Activated naive CD8-positive, alpha-beta T cell treated with anti-CD3 and anti-CD28 coated beads for 36 hours (primary cell): ENCODE results near the gene MRPL23. TPM values are rescaled to one million over a fixed set of nuclear protein-coding genes. Genes with fewer than 3 reads are reported as not detected.
A peak's percentile ranks its signal among the peaks of the same experiment; 100 is the strongest.
"Not testable (repeated sequence)": the region's sequence is repeated elsewhere in the genome, so short reads cannot be mapped to it uniquely, and the experiment has no call there.

Experiments
- DNase-seq: peaks from one replicate; pipeline ENCODE4 v3.0.0; 2021
- H3K27ac Mint-ChIP-seq: one replicate; pipeline ENCODE4 v1.8.0; 2022; ENCODE audit warnings: mild to moderate bottlenecking, moderate library complexity, mixed read lengths
- H3K27me3 Mint-ChIP-seq: one replicate; pipeline ENCODE4 v1.8.0; 2022; ENCODE audit warnings: mild to moderate bottlenecking, mixed read lengths
- H3K36me3 Mint-ChIP-seq: one replicate; pipeline ENCODE4 v1.8.0; 2021; ENCODE audit warnings: mild to moderate bottlenecking, mixed read lengths
- H3K4me1 Mint-ChIP-seq: one replicate; pipeline ENCODE4 v1.8.0; 2021; ENCODE audit warnings: mixed read lengths
- H3K4me3 Mint-ChIP-seq: one replicate; pipeline ENCODE4 v1.8.0; 2022; ENCODE audit warnings: mild to moderate bottlenecking, moderate library complexity, mixed read lengths
- H3K9me3 Mint-ChIP-seq: one replicate; pipeline ENCODE4 v1.8.0; 2022; ENCODE audit warnings: mixed read lengths
- total RNA-seq, 2 experiments: library from RNA; stranded (reverse); gene quantifications; one replicate each; pipeline ENCODE4 v1.2.3, GENCODE V29; 2021

Gene MRPL23
- total RNA-seq, 2 experiments from 2014 or later = 148 to 151 TPM

DNA sequence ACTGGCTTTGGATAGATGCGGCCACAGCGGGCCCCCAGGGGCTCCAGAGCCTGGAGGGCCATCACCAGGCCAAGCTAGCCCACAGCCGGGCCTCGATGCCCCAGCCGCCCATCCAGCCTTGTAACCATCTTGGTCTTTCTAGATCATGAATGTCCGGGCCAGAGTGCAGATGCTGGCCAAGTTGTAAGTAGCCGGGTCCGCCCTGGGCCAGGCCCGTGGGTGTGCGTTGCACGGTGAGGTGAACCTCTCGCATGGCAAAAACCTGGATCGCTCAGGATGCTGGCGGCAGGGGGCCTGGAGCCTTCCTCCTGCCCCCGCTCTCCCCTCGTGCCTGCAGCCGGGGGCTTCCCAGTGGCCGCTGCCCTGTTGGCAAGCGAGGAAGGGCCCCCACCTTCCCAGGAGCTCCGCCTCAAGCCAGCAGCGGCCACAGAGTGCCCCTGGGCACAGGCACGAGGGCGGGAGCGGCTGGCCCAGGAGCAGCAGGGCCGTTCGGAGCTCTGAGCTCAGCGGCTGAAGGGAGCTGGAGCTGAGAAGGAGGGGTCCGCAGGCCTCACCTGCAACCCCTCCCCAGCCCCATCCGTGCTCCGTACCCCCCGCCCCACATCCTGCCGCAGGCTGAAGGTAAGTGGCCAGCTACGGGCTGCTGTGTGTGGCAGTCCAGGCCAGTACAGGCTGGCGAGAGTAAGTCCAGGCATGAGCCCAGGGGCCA lies 10.9 kb upstream of the MRPL23 start:
- H3K36me3 Mint-ChIP-seq = no peaks in the 10 kb centered on the region

DNA sequence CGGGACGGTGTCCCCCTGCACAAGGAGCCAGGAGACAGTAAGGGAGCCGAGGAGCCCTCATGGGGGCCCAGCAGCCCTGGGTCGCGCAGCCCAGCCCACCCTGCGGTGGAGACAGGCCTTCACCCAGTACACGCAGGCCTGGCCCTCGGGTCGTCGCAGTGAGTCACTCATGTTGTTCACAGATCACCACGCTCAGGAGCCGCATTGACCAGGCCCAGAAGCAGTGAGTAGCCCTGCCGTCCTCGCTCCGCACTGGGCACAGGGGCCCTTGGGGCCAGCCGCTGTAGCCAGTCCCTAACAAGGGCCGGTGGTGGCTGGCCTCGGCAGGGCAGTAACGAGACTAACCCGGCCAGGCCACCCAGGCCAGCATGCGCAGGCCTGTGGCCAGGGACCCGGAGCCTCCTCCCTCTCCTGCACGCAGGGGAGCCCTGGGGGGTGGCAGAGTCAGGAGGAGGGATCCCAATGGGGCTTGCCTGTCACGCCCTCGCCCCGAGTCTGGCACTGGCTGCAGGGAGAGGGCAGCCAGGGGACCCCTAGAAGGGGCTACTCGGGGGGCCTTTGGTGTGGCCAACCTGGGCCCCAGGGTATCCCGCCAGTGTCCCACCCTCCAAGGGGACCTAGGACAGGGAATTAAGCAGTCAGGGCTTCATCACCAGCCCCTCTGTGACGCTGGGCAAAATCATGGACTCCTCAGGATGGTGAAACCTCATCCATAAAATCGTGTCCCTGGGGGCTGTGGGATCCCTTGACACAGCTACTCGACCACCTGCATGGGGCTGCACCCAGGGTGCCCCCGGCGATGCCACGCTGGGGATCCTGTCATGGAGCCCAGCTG lies 10.1 kb upstream of the MRPL23 start:
- no peaks in the 10 kb centered on the region for H3K27me3 Mint-ChIP-seq
- H3K36me3 Mint-ChIP-seq = no peaks in the 10 kb centered on the region
- H3K4me3 Mint-ChIP-seq = no peak overlapping the region
- no peak overlapping the region for H3K27ac Mint-ChIP-seq
- DNase-seq = no peak
- H3K9me3 Mint-ChIP-seq = no peaks in the 10 kb centered on the region
- peaks cover 5% of the 10 kb centered on the region for H3K4me1 Mint-ChIP-seq

More for the DNA sequence above, 10.9 kb upstream of the MRPL23 start:
- H3K27ac Mint-ChIP-seq = no peak overlapping the region
- H3K9me3 Mint-ChIP-seq = no peaks in the 10 kb centered on the region
- no peak overlapping the region for H3K4me3 Mint-ChIP-seq
- H3K27me3 Mint-ChIP-seq = no peaks in the 10 kb centered on the region
- no peak for DNase-seq
- peaks cover 5% of the 10 kb centered on the region for H3K4me1 Mint-ChIP-seq

DNA sequence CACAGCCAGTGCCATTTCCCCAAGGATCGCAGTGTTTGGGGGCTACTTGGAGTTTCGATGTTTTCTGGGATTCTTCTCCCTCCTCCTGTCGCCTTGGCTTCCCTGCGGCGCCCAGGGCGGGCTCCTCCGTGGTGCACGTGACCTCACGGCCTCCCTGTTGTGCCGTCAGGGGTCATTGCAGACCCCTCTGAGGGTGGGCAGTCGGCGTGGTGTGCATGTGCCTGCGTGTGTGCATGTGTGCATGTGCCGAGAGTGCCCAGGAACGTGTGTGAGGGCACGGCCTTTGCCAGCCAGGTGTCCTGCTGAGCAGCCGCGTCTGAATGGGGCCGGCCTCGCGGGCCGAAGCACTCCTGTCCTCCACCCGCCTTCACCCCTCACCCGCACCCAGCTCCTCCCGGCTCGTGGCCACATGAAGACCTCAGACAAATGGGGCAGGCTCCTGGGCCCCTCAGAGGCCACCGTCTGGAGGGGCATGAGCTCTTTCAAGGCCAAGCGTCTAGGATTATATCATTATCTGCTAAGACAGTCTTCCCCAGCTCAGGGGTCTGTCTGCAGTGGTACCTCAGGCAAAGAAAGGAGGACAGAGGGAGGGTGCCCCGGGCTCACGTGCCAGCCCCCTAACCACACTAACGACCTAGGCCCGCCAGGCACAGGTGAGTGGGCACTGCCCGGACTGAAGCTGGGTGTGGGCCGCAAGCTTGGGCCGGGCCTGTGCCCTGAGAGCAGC lies 9.4 kb upstream of the MRPL23 start:
- H3K4me3 Mint-ChIP-seq = no peak overlapping the region
- H3K9me3 Mint-ChIP-seq = no peaks in the 10 kb centered on the region
- H3K4me1 Mint-ChIP-seq = peaks cover 5% of the 10 kb centered on the region
- no peaks in the 10 kb centered on the region for H3K36me3 Mint-ChIP-seq
- DNase-seq = no peak
- no peaks in the 10 kb centered on the region for H3K27me3 Mint-ChIP-seq
- no peak overlapping the region for H3K27ac Mint-ChIP-seq

DNA sequence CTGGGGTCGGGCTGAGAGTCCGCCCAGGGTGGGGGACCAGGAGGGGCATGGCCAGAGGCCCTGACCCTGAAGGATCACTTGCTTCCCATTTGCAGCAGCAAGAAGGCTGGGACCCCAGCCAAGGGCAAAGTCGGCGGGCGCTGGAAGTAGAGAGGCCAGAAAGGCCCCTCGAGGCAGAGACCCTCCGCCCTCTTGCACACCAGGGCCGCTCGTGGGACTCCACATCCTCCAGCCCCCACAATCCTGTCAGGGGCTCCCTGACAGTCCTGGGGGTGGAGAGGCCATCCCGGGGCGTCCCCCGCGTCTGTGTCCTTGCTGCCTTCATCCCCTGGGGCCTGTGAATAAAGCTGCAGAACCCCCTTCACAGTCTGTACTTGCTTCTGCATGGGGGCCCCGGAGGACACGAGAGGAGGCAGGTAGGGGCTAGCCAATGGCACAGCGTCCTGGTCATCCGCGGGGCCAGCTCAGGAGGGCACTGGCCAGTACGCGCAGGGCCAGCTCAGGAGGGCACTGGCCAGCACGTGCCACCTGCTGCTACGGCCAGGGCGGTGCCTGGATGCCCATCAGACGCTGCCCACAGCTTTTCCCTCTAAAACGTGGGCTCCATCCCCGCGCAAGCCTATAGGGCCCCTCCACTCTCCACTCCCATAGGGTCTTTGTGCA lies 8.7 kb upstream of the MRPL23 start:
- Mint-ChIP-seq H3K9me3 (no peaks in the 10 kb centered on the region), H3K27me3 (no peaks in the 10 kb centered on the region), H3K36me3 (no peaks in the 10 kb centered on the region), H3K4me1 (peaks cover 5% of the 10 kb centered on the region), H3K4me3 (no peak overlapping the region), H3K27ac (no peak overlapping the region)
- no peak for DNase-seq

DNA sequence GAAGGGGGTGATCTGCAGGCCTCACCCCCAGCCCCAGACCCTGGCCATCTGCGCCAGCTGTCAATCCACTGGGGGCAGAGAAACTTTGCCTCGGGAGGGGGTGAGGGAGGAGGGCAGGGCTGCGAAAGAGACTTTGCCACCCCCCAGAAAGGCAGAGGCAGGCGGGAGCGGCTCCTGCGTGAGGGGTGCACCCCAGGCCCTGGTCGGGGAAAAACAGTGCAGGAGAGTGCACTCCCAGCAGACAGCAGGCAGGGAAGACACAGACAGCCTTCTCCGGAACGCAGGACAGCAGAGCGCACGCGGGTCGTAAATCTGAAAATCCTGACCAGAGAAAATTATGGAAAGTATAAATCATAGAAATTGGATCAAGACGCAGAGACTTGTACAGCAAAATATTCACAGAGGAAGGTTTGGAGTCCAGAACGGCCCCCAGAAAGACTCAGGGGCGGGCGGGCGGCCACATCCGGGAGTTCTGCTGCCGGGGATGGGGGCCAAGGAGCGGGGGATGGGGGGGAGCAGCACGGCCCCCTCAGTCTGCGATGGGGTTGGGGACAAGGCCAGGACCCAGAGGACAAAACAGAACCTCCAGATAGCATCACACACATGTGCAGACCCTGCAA lies 8.0 kb upstream of the MRPL23 start:
- no peaks in the 10 kb centered on the region for H3K9me3 Mint-ChIP-seq
- H3K4me1 Mint-ChIP-seq = peaks cover 5% of the 10 kb centered on the region
- no peak overlapping the region for H3K4me3 Mint-ChIP-seq
- DNase-seq = peak; percentile 41
- H3K27ac Mint-ChIP-seq = no peak overlapping the region
- H3K27me3 Mint-ChIP-seq = no peaks in the 10 kb centered on the region
- H3K36me3 Mint-ChIP-seq = no peaks in the 10 kb centered on the region

DNA sequence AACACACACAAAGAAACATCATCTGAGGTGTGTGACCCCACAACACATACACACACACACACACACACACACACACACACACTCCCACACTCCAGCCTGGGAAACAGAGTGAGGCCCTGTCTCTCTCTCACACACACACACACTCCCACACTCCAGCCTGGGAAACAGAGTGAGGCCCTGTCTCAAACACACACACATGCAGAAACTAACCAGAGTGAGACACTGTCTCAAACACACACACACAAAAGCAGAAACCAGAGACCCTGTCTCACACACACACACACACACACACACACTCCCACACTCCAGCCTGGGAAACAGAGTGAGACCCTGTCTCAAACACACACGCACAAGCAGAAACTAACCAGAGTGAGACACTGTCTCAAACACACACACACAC lies 7.3 kb upstream of the MRPL23 start:
- DNase-seq, H3K27ac Mint-ChIP-seq, H3K27me3 Mint-ChIP-seq, H3K9me3 Mint-ChIP-seq, H3K4me3 Mint-ChIP-seq, H3K36me3 Mint-ChIP-seq, H3K4me1 Mint-ChIP-seq: not testable (repeated sequence)

DNA sequence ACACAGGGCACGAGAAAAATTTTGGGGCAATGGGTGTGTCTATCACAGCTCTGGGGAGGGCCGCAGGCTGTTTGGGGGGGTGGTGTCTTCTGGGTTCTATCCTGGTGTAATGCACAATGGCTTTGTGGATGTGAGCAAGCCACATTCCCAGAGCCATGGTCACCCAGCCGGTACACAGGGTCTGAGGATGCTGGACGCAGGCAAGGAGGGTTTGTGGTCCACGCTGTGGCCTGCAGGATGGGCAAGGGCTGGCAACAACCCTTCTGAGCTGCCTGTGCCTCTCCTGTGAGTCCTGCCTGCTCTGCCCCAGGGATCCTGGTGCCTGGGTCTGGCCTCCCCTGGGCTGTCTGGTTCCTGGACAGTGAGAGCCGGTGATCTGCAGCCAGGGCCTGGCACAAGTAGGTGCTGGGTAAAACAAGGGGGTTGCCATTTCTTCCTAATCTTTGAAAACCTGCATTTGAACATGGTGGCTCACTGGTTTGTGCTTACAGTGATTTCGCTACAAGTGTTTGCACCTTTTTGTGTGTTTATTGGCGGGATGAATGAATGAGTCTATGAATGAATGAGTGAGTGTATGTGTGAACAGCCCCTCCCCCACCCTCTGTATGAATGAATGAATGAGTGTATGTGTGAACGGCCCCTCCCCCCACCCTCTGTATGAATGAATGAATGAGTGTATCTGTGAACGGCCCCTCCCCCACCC lies 4.4 kb upstream of the MRPL23 start:
- peaks cover 5% of the 10 kb centered on the region for H3K4me1 Mint-ChIP-seq
- no peaks in the 10 kb centered on the region for H3K27me3 Mint-ChIP-seq
- H3K9me3 Mint-ChIP-seq = no peaks in the 10 kb centered on the region
- H3K36me3 Mint-ChIP-seq = no peaks in the 10 kb centered on the region
- H3K4me3 Mint-ChIP-seq = no peak overlapping the region
- DNase-seq = no peak
- no peak overlapping the region for H3K27ac Mint-ChIP-seq

DNA sequence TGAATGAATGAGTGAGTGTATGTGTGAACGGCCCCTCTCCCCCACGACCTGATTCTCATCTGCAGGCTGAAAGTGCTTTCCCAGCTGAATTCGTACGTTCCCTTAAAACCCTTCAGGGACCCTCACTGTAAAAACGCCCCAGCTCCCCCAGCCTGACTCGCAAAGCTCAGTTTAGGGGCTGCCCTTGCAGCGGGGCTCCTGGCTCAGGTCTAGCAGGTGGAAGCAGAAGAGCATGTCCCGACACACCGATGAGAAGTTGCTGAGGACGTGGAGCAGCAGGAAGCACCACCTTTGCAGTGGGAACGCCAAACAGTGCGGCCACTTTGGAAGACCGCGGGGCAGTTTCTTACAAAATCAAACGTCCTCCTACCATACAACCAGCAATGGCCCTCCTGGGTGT lies 3.6 kb upstream of the MRPL23 start:
- Mint-ChIP-seq H3K27me3 (no peaks in the 10 kb centered on the region), H3K4me3 (no peak overlapping the region), H3K4me1 (peaks cover 5% of the 10 kb centered on the region), H3K9me3 (no peaks in the 10 kb centered on the region), H3K36me3 (no peaks in the 10 kb centered on the region), H3K27ac (no peak overlapping the region)
- no peak for DNase-seq

DNA sequence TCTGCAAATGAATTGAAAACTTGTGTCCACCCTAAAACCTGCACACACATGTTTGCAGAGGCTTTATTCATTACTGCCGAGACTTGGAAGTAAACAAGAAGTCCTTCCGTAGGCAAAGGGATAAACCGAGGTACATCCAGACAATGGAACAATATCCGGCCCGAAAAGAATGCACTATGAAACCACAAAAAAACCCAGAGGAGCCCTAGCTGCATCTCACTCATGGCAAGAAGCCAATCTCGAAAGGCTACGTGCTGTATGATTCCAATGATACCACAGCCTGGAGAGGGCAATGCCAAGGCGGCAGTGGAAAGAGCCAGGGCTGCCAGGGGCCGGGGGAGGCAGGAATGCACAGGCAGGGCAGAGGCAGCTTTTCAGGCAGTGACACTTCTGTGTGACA lies 3.2 kb upstream of the MRPL23 start:
- no peaks in the 10 kb centered on the region for H3K9me3 Mint-ChIP-seq
- no peak for DNase-seq
- no peak overlapping the region for H3K27ac Mint-ChIP-seq
- H3K4me3 Mint-ChIP-seq = no peak overlapping the region
- no peaks in the 10 kb centered on the region for H3K36me3 Mint-ChIP-seq
- peaks cover 3% of the 10 kb centered on the region for H3K4me1 Mint-ChIP-seq
- H3K27me3 Mint-ChIP-seq = no peaks in the 10 kb centered on the region

DNA sequence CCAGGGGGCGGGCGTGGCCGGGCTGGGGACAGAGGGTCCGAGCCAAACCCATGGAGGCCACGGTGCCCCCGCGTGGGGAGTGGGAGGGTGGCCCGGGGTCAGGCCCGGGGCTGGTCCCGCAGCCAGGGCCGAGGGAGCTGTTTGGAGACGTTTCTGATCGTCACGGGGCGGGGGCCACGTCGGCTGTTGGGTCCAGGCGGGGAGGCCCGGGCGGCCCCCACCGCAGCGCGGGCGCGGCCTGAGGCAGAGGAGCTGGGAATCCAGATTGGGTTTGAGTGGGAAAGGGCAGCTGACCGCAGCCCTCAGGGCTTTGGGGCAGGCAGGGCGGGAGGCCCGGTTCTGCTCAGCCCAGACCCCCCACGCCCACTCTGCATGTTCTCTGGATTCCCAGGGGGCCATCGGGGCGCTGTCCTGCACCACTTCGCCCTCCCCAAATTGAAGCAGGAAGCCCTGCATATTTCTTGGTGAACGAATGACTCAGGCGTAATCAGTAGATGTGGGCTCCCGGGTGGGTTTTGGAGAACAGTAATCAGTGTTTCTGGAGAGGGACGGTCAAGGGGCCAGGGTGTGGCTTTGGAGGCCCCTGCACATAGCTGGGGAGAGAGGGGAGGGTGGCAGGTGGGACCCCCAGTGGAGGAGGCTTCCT lies 583 bp downstream of the MRPL23 start:
- H3K9me3 Mint-ChIP-seq = no peaks in the 10 kb centered on the region
- H3K4me3 Mint-ChIP-seq = no peak overlapping the region
- no peak overlapping the region for H3K27ac Mint-ChIP-seq
- no peaks in the 10 kb centered on the region for H3K4me1 Mint-ChIP-seq
- DNase-seq = no peak
- no peaks in the 10 kb centered on the region for H3K36me3 Mint-ChIP-seq
- H3K27me3 Mint-ChIP-seq = no peaks in the 10 kb centered on the region

DNA sequence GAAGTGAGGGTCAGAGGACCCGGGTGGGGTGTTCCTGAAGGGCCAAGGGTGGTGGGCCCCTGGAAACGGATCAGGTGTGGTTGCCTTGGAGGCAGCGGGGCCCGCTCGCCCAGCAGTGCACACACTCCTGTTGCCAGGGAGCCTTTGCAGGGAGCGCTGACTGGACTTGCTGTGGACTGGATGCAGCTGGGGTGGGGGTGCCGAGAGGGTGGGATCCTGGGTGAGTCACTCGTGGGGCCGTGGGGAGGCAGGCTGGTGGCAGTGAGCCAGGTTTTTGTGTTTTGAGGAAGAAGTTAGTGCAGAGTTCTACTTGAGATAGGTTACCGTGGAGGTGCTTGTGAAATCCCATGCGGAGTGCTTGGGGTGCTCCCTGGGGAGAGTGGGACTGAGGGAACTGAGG lies 1.3 kb downstream of the MRPL23 start:
- Mint-ChIP-seq H3K27ac (no peak overlapping the region), H3K4me3 (peak overlapping the region; percentile 42), H3K27me3 (no peaks in the 10 kb centered on the region), H3K9me3 (no peaks in the 10 kb centered on the region), H3K4me1 (no peaks in the 10 kb centered on the region), H3K36me3 (no peaks in the 10 kb centered on the region)
- DNase-seq = no peak

DNA sequence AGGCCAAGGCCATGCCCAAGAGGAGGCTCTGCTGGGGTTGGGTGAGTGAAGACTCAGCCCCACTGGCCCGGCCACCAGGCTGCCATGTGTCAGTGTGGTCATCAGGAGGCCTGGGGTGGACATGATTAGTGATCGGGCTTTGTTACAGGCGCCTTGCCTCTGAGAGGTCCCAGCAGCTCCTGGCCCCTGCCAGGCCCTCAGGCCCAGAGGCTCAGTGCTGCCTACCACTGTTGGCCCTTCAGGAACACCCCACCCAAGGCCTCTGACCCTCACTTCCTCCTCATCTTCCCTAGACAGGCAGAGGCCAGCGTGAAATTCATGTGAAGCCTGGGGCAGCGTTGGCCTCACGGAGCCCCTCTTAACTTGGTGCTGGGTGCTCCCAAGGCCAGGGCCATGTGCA lies 2.2 kb downstream of the MRPL23 start:
- H3K36me3 Mint-ChIP-seq = no peaks in the 10 kb centered on the region
- H3K4me1 Mint-ChIP-seq = no peaks in the 10 kb centered on the region
- no peak overlapping the region for H3K27ac Mint-ChIP-seq
- no peaks in the 10 kb centered on the region for H3K27me3 Mint-ChIP-seq
- H3K4me3 Mint-ChIP-seq = no peak overlapping the region
- no peaks in the 10 kb centered on the region for H3K9me3 Mint-ChIP-seq
- DNase-seq = no peak

DNA sequence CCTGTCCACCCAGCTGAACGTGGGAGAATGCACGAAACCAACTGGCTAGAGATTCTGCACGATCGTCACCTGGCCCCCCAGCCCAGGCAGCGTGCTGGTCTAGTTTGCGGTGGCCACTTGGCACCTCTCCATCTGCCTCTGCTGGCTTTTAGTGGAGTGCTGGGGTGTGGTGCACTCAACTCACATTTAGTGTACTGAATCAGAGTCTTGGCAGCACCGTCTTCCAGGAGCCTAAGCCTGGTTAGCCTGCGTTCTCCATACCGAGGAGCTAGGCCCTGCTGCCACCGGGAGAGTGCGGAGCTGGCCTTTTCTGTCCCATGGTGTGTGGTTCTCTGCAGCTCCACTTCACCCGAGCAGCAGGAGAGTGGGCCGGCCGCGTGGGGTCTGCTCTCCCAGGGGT lies 2.8 kb downstream of the MRPL23 start:
- Mint-ChIP-seq H3K4me3 (no peak overlapping the region), H3K36me3 (no peaks in the 10 kb centered on the region), H3K9me3 (no peaks in the 10 kb centered on the region), H3K27me3 (no peaks in the 10 kb centered on the region), H3K27ac (no peak overlapping the region), H3K4me1 (no peaks in the 10 kb centered on the region)
- no peak for DNase-seq
